A172 (cell line): ENCODE data around the gene WWOX. TPM values are rescaled to one million over a fixed set of nuclear protein-coding genes. Genes with fewer than 3 reads are reported as not detected.

Experiments
- DNase-seq: peaks from one replicate; pipeline ENCODE4 v3.0.0-alpha.2; 2015; ENCODE audit warnings: low spot score
- total RNA-seq: library from RNA; depleted of rRNA; stranded (reverse); fragments of >200 nt; shearing (Covaris generic); gene quantifications from 2 replicates; pipeline ENCODE4 v1.2.3, GENCODE V29; 2014

Gene WWOX
- total RNA-seq, 1 experiment from 2014 or later = 29.6 TPM

- DNase-seq = no peak
Observed at GRCh38 chr16:78528265-78528664, 428.8 kb downstream of the WWOX start.

DNA sequence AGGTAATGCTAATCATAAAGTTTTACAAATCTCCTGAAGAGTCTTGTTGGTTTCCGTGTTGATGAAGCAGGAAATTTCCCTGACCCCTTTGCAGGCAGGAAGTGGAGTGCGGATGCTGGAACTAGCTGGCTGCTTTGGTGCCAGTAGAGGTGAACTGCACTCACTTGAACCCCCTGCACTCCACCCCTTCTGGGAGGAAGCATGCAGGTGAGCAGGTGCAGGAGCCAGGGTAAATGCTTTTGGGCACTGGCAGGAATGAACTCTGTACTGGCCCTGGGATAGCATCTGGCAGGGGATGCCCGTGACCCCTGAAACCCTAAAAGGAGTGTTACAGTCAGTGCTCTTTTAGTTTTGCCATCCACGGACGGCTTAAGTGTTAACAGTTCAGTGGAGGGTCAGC lies 430.4 kb downstream of the WWOX start:
- DNase-seq = no peak

- DNase-seq = no peak
Observed at GRCh38 chr16:78530283-78530682, 430.8 kb downstream of the WWOX start.

GRCh38 chr16:78535098-78535497 lies 435.6 kb downstream of the WWOX start:
- no peak for DNase-seq

DNA sequence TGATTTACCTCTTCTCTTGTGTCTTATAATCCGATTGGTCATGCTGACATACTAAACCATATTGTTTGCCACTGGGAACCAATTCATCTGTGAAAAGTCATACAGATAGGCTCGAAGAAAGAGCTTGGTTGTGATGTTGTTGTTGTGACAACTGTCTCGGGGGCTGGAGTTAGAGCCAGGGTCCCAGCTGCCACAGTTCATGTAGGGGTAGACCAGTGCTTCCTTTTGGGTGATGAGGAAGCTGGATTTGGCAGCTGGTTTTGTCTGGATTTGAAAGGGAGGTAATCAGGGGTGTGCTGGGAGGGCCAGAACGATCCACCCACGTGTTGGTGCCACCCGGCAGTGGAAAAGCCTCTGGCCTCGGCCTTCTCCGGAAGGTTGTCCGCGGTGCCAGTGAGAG lies 438.1 kb downstream of the WWOX start:
- DNase-seq = no peak

GRCh38 chr16:78538292-78538691 lies 438.8 kb downstream of the WWOX start:
- no peak for DNase-seq

DNA sequence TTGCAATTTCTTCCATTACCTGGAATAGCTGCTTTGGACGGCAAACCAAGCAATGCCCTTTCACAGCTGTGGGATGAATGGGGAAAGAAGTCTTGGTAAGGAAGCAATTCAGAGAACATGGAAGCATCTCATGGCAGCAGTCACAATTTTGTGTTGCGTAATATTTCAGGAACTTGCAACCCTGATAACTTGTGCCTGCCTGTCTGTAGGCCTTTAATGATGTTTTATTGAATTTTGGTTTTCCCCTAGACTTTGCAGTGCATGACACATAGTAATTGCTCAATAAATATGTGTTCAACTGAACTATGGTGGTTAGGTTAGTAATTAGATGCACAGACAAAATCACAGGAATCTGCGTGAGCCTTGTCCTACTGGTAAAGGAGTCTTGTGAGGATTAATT lies 439.5 kb downstream of the WWOX start:
- no peak for DNase-seq

DNA sequence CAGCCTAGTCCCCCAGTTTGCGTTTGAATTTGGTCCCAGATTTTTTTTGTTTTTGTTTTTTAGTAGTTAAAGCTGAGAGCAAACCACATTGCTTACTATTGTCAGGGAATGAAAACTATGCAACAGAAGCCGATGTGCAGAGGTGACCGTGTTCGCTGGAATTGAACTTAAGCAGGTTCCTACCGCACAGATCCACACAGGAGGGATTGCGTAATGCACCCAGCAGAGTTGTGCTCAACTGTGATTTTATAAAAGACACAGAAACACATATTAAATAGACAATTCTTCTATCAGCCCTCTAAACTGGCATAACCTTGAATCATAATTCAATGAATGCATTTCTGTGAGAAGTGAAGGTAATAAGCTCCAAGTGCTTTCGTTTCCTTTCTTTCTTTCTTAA lies 443.0 kb downstream of the WWOX start:
- DNase-seq = no peak

DNA sequence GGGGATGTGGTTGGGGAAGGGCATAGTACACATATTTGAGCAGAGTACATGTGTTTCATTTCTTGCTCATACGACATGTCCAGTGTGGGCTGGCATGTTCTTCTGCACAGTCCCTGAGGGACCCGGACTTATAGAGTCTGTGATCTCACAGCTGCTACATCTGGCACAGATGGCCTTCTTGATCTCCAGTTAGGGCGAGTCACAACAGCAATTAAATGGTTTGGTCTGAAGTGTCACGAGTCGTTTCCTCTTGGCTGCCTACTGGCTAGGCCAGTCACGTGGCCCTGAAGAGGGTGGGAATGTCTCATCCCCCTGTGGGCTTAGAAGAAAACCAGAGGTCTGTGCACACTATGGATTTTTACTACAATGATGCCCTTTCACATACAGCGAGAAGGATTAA lies 443.6 kb downstream of the WWOX start:
- DNase-seq = no peak

DNA sequence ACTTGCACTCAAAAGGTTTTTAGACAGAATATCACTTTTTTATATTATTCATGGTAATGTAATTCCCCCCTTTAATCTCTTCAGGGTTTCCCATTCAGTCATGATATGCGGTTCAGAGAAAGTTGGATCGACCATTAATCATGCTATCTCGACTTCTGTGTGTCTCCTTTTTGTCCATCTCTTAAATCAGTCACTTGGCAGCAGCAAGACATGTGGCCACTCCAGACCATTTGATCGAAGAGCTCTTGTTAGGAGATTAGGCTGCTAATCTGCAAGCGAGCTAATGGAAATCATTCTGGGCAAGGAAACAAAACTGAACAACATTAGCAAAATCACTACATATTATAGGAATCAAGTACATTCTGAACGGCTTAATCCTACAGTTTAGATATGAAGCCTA lies 449.9 kb downstream of the WWOX start:
- no peak for DNase-seq

- no peak for DNase-seq
Observed at GRCh38 chr16:78551487-78552085, 452.1 kb downstream of the WWOX start.

- DNase-seq = no peak
Observed at GRCh38 chr16:78552106-78552675, 452.7 kb downstream of the WWOX start.

- DNase-seq = no peak
Observed at GRCh38 chr16:78552716-78553115, 453.3 kb downstream of the WWOX start.

GRCh38 chr16:78553268-78554039 lies 454.0 kb downstream of the WWOX start:
- DNase-seq = no peak

GRCh38 chr16:78556421-78556820 lies 457.0 kb downstream of the WWOX start:
- DNase-seq = no peak

GRCh38 chr16:78560997-78561396 lies 461.5 kb downstream of the WWOX start:
- no peak for DNase-seq

DNA sequence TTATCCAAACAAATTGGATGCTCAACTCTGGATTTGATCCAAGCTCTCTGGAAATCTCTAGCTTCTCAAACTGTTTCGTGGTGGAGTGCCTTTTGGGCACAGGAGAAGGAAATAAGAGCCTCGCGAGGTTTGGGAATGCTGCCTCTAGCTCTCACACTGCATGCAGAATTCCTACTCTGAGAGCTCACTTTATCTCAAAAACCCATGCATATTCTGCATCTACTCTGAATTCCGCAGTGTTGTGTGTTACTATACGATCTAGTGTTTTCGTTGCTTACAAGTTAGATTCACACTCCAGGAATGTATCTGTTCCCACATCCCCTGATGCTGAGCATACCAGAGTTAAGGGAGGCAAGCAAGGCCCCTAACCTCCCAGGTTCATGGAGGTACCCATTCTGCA lies 462.7 kb downstream of the WWOX start:
- no peak for DNase-seq

DNA sequence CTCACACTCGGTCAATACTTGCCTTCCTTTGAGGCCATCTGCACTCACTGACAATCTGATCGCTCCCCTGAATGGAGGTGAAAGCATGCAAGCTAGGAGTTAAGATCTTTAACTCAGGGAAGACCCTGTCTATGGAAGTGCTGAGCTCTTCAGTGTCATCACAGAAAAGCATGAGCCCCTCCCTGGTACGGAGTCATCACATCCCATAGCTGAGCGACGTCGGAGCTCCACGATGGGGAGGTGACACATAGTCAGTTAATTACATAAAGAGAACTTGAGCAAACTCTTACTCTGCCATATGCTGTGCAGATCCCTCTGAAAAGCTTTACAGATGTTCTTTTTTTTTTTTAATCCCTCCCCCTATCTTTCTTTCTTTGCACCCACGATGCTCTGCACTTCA lies 463.2 kb downstream of the WWOX start:
- no peak for DNase-seq

DNA sequence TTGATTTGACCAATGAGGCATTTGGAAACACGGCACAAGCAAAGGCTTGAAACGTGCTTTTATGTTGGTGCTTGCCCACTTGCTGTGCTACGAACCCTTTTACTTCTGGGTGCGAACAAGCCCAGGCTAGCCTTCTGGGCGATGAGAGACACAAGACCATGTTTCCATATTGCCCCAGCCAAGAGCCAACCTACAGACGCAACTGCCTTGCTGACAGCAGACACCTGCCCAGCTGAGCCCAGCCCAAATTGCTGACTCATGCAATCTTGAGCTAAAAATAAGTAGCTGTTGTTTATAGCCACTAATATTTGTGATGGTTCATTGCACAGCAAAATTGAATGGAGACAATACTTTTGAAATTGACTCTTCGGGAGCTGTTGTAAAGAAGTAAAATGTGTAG lies 464.5 kb downstream of the WWOX start:
- DNase-seq = no peak

GRCh38 chr16:78566397-78567073 lies 467.1 kb downstream of the WWOX start:
- DNase-seq = no peak

DNA sequence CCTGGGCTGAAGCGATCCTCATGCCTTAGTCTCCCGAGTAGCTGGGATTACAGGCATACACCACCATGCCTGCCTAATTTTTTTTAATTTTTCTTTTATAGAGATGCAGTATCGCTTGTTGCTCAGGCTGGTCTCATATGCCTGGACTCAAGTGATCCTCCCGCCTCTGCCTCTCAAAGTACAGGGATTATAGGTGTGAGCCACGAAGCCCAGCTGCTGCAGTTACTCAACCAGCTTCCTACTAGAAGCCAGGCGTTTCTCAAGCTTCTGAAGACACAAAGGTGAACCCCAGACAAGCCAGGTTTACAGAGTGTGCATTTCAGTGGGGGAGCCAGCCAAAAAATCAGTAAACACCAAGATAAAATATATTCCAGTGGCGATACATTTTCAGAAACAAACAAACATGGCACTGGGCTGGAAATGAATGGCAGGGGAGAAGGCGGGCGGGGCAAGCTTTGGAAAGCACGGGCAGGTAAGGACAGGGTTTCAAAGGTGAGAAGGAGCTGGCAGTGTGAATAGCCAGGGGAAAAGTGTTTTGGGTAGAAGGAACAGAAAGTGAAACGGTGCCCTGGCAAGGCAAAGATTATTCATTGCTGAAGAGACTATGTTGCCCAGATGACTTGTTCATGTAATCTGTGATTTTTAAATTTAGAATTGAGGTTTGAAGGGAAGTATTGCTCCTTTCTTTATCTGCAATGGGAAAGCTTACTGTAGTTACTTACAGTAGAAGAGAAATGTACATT lies 471.1 kb downstream of the WWOX start:
- no peak for DNase-seq

DNA sequence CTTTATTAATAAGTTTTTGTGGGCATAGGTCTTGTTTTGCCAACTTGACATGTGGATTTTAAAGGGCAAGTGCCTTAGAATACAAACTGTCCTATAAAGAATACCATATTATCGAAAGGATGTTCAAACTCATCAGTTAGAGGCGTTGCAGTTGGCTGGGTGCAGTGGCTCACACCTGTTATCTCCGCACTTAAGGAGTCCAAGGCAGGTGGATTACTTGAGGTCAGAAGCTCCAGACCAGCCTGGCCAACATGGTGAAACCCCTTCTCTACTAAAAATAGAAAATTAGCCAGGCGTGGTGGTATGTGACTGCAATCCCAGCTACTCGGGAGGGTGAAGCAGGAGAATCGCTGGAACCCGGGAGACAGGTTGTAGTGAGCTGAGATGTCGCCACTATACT lies 472.0 kb downstream of the WWOX start:
- no peak for DNase-seq
